ENCODE results near the gene TMEM239. TPM values are rescaled to one million over a fixed set of nuclear protein-coding genes. Genes with fewer than 3 reads are reported as not detected.
"Not testable (repeated sequence)": the region's sequence is repeated elsewhere in the genome, so short reads cannot be mapped to it uniquely, and the experiment has no call there.

TMEM239 gene
- total RNA-seq, 1 donor: 0.43 TPM

GRCh38 chr20:2820896-2821869 is 5.0 kb downstream of the TMEM239 start:
- H3K4me3 ChIP-seq (ENCODE audit: low read depth, low read length): no peak overlapping the region
- no peak for TF ChIP-seq CTCF (IDR thresholded peaks at IDR 0.05; ENCODE audit: insufficient read depth, low read depth, low read length)
- no peak for DNase-seq (ENCODE audit: low read depth)

GRCh38 chr20:2822073-2822472 is 5.9 kb downstream of the TMEM239 start:
- peak overlapping the region; percentile 1 for H3K4me3 ChIP-seq (ENCODE audit: low read depth, low read length)
- peak; percentile 69 for DNase-seq (ENCODE audit: low read depth)
- no peak for TF ChIP-seq CTCF (IDR thresholded peaks at IDR 0.05; ENCODE audit: insufficient read depth, low read depth, low read length)

GRCh38 chr20:2825761-2826160 is 9.6 kb downstream of the TMEM239 start:
- H3K4me3 ChIP-seq (ENCODE audit: low read depth, low read length): no peak overlapping the region
- no peak for DNase-seq (ENCODE audit: low read depth)
- no peak for TF ChIP-seq CTCF (IDR thresholded peaks at IDR 0.05; ENCODE audit: insufficient read depth, low read depth, low read length)

- DNase-seq (ENCODE audit: low read depth): no peak
- no peak overlapping the region for H3K4me3 ChIP-seq (ENCODE audit: low read depth, low read length)
- TF ChIP-seq CTCF (IDR thresholded peaks at IDR 0.05; ENCODE audit: insufficient read depth, low read depth, low read length): no peak
These were observed 10.5 kb downstream of the TMEM239 start for GRCh38 chr20:2826655-2827054.

- TF ChIP-seq CTCF (IDR thresholded peaks at IDR 0.05; ENCODE audit: insufficient read depth, low read depth, low read length): no peak
- H3K4me3 ChIP-seq (ENCODE audit: low read depth, low read length): no peak overlapping the region
- no peak for DNase-seq (ENCODE audit: low read depth)
These were observed 13.2 kb downstream of the TMEM239 start for GRCh38 chr20:2829376-2829775.

GRCh38 chr20:2831206-2831605 is 15.0 kb downstream of the TMEM239 start:
- DNase-seq (ENCODE audit: low read depth); H3K4me3 ChIP-seq (ENCODE audit: low read depth, low read length): not testable (repeated sequence)

- TF ChIP-seq CTCF (IDR thresholded peaks at IDR 0.05; ENCODE audit: insufficient read depth, low read depth, low read length): no peak
- no peak for DNase-seq (ENCODE audit: low read depth)
- H3K4me3 ChIP-seq (ENCODE audit: low read depth, low read length): no peak overlapping the region
These were observed 17.6 kb downstream of the TMEM239 start for GRCh38 chr20:2833761-2834160.

All from fibroblast of villous mesenchyme (primary cell).